ENCODE data around the gene AQP10.

DNA sequence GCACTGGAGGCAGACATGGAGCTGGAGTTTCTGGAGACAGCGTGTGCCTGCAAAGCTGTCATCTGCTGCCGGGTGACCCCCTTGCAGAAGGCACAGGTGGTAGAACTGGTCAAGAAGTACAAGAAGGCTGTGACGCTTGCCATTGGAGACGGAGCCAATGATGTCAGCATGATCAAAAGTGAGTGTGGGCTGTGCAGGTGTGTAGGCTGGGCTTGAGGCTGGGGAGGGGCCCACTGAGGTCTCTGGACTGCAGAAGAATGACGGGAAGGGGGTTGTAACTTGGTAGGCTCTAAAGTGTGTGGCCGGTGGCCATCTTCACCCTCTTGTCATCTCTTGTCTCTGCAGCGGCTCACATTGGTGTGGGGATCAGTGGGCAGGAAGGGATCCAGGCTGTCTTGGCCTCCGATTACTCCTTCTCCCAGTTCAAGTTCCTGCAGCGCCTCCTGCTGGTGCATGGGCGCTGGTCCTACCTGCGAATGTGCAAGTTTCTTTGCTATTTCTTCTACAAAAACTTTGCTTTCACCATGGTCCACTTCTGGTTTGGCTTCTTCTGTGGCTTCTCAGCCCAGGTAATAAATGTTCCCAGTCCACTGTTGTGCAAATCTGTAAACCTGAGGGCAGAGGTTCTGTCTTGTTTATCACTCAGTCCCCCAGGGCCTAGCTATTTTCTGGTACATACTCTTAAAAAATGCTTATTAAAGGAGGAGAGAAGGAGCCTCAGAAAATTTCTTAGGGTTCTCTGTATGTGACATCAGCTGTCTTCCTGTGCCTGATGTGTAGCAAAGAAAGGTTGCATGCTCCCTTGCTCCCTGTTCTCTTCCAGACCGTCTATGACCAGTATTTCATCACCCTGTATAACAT lies 24.3 kb downstream of the AQP10 start:
- TF ChIP-seq, protein P1, sequence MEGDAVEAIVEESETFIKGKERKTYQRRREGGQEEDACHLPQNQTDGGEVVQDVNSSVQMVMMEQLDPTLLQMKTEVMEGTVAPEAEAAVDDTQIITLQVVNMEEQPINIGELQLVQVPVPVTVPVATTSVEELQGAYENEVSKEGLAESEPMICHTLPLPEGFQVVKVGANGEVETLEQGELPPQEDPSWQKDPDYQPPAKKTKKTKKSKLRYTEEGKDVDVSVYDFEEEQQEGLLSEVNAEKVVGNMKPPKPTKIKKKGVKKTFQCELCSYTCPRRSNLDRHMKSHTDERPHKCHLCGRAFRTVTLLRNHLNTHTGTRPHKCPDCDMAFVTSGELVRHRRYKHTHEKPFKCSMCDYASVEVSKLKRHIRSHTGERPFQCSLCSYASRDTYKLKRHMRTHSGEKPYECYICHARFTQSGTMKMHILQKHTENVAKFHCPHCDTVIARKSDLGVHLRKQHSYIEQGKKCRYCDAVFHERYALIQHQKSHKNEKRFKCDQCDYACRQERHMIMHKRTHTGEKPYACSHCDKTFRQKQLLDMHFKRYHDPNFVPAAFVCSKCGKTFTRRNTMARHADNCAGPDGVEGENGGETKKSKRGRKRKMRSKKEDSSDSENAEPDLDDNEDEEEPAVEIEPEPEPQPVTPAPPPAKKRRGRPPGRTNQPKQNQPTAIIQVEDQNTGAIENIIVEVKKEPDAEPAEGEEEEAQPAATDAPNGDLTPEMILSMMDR (IDR thresholded peaks at IDR 0.05; ENCODE audit: insufficient read depth, low read depth, low read length) = peak; percentile 72
- TF ChIP-seq EZH2 (IDR thresholded peaks at IDR 0.05; ENCODE audit: insufficient read depth, low read length) = no peak

All from astrocyte (in vitro differentiated cells and primary cell).